HEK293 (cell line): ENCODE measurements around the gene PRKCA.
"Not testable (repeated sequence)": the region's sequence is repeated elsewhere in the genome, so short reads cannot be mapped to it uniquely, and the experiment has no call there.

Experiments used
- CTCF ChIP-seq: fragments of 450-650 bp; formaldehyde crosslinking; IDR thresholded peaks from 2 replicates; pipeline ENCODE4 v1.5.1; 2016; ENCODE audit warnings: missing biosample characterization, missing genetic modification characterization
- MEIS1 ChIP-seq: sonication (generic); formaldehyde crosslinking; IDR thresholded peaks from 2 replicates; pipeline ENCODE4 v1.8.1; 2022; ENCODE audit warnings: missing genetic modification reagents, mild to moderate bottlenecking, borderline replicate concordance
- OSR2 ChIP-seq: fragments of 450-650 bp; formaldehyde crosslinking; IDR thresholded peaks from 2 replicates; pipeline ENCODE4 v1.5.1; 2016; ENCODE audit warnings: missing biosample characterization, missing genetic modification characterization
- PBX3 ChIP-seq: sonication (generic); formaldehyde crosslinking; IDR thresholded peaks from 2 replicates; pipeline ENCODE4 v1.8.1; 2022; ENCODE audit warnings: mild to moderate bottlenecking, moderate library complexity, missing genetic modification reagents
- ZNF19 ChIP-seq: fragments of 450-650 bp; formaldehyde crosslinking; IDR thresholded peaks from 2 replicates; pipeline ENCODE4; 2016; ENCODE audit warnings: missing biosample characterization, missing genetic modification characterization, low read depth
- ZNF561 ChIP-seq: fragments of 450-650 bp; IDR thresholded peaks from 2 replicates; pipeline ENCODE4 v1.5.1; 2018; ENCODE audit warnings: missing biosample characterization, missing genetic modification characterization, borderline replicate concordance

GRCh38 chr17:66457499-66457898 is 155.1 kb downstream of the PRKCA start:
- TF ChIP-seq PBX3 (CRISPR knock-in tag); OSR2 (tag by site-specific recombination); CTCF (tag by site-specific recombination); ZNF19 (tag by site-specific recombination); ZNF561 (tag by site-specific recombination); MEIS1 (CRISPR knock-in tag): not testable (repeated sequence)
